GM20000 (cell line): ENCODE measurements around the gene PSMG1.
A peak's percentile ranks its signal among the peaks of the same experiment; 100 is the strongest.
"Not testable (repeated sequence)": the region's sequence is repeated elsewhere in the genome, so short reads cannot be mapped to it uniquely, and the experiment has no call there.

Experiments
- DNase-seq: peaks from one replicate; pipeline ENCODE4 v3.0.0; 2012; ENCODE audit warnings: low spot score
- TF ChIP-seq, protein P1 (sequence below): IDR thresholded peaks from 2 replicates; pipeline ENCODE4 v1.5.1; 2012; ENCODE audit warnings: mild to moderate bottlenecking, control low read depth; ENCODE audit errors: extremely low read depth, missing control alignments

PSMG1 gene, protein sequence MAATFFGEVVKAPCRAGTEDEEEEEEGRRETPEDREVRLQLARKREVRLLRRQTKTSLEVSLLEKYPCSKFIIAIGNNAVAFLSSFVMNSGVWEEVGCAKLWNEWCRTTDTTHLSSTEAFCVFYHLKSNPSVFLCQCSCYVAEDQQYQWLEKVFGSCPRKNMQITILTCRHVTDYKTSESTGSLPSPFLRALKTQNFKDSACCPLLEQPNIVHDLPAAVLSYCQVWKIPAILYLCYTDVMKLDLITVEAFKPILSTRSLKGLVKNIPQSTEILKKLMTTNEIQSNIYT

DNA sequence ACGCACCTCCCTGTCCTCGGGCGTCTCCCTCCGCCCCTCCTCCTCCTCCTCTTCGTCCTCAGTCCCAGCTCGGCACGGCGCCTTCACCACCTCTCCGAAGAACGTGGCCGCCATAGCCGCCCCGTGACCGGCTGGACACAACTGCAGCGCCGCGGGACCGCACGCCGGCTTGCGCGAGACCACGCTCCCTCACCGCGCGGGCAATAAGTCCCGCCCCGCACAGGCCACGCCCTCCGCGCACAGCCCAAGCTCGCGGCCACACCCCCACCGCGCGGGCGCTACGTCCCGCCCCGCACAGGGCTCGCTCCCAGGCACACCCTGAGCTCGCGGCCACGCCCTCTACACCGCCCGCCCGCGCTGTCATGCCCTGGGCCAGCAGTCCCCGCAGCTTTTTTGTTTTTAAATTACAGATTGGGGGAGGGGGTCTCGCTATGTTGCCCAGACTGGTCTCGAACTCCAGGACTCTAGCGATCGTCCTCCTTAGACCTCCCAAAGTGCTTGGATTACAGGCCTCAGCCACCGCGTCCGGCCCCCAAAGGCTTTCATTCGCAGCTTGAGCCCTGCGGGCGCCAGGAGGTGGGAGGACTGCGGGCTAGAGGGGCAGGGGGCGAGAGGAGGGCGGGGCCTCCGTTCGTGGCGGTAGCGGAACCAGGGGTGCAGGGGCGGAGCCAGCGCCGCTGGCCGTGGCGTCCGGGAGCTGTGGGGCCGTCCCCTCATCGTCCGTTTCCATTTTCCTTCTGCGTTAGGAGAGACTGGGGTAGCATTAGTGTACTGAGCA lies at the start of gene PSMG1:
PSMG1 (minus strand) TSS at position 180 of the 778 bp plus-strand sequence; CDS start at position 114, 66 bp downstream.
- TF ChIP-seq, protein P1, sequence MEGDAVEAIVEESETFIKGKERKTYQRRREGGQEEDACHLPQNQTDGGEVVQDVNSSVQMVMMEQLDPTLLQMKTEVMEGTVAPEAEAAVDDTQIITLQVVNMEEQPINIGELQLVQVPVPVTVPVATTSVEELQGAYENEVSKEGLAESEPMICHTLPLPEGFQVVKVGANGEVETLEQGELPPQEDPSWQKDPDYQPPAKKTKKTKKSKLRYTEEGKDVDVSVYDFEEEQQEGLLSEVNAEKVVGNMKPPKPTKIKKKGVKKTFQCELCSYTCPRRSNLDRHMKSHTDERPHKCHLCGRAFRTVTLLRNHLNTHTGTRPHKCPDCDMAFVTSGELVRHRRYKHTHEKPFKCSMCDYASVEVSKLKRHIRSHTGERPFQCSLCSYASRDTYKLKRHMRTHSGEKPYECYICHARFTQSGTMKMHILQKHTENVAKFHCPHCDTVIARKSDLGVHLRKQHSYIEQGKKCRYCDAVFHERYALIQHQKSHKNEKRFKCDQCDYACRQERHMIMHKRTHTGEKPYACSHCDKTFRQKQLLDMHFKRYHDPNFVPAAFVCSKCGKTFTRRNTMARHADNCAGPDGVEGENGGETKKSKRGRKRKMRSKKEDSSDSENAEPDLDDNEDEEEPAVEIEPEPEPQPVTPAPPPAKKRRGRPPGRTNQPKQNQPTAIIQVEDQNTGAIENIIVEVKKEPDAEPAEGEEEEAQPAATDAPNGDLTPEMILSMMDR, result no peak

DNA sequence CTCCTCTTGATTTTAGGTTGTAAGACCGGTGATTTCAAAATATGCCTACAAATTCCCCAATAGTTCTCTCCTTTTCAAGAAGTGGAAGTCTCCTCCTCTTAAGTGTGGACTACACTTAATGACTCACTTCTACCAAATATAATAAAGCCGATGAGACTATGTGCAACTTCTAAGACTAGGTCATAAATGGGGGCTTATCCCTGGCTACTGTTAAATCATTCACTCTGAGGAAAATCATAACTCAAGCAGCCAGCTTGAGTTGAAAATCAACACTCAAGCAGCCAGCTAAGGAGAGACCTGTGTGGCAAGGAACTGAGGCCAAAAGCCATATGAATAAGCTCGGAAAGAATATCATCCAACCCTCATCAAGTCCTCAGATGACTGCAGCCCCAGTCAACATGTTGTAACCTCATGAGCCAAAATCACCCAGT lies 49.6 kb upstream of the PSMG1 start:
- DNase-seq, result no peak
- TF ChIP-seq, protein P1, result no peak

More for the DNA sequence above, at the start of gene PSMG1:
- peak; percentile 92 for DNase-seq

DNA sequence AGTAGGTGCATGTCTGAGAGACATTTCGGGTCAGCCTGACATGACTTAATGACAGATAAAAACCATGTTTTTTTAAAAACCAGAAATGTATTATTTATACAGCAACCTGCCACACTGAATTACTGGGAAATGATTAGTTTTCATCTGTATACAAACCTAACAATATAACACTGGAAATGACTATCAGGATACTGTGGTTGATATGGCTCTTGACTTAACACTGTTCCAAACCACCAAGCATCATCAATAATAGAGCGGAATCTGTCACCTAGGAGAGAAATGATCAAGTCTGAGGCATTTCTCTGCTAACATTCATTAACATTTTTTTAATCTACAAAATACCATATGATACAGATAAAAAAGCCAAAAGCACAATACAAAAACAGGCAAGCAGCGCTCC lies 41.7 kb upstream of the PSMG1 start:
- TF ChIP-seq, protein P1, result no peak
- no peak for DNase-seq

DNA sequence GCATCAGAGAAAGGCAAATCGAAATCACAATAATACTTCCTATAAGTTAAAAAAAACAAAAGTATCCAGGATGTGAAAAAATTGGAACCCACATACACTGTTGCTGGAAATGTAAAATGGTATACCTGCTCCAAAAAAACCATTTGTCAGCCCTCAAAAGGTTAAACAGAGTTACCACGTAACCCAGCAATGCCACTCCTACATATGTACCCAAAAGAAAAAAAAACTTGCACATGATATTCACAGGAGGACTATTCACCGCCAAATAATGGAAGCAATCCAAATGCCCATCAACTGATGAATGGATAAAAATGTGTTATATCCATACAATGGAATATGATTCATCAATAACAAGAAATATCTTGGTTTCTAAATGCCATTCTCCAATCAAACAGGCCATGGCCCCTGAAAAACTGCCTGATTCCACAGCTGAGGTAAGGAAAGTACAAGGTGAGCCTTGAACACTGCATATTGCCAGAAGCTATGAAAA lies 38.8 kb upstream of the PSMG1 start:
- DNase-seq, result no peak
- TF ChIP-seq, protein P1, result no peak

DNA sequence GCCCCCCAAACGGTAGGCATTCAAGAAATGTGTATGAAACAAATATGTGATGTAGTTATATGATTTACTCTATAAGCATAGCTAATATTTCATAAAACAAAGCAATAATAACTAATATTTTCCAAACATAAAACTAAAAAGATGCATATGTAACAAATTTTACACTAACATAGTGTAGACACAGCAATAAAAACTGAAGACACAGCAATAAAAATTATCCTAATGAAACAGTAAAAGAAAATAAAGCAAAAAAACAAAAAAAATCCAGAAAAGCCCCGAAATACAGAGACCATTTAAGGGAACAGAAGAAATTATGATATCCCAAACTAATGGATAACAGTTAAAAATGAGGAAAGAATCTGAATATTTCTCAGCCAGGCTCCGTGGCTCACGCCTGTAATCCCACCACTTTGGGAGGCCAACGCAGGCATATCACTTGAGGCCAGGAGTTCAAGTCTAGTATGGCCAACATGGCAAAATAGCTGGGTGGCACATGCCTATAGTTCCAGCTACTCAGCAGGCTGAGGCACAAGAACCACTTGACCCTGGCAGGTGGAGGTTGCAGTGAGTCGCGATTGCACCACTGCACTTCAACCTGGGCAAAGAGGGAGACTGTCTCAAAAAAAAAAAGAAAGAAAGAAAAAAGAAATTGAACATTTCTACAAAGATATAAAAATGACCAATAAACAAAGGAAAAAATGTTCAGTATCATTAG lies 38.2 kb upstream of the PSMG1 start:
- TF ChIP-seq, protein P1, result no peak

DNA sequence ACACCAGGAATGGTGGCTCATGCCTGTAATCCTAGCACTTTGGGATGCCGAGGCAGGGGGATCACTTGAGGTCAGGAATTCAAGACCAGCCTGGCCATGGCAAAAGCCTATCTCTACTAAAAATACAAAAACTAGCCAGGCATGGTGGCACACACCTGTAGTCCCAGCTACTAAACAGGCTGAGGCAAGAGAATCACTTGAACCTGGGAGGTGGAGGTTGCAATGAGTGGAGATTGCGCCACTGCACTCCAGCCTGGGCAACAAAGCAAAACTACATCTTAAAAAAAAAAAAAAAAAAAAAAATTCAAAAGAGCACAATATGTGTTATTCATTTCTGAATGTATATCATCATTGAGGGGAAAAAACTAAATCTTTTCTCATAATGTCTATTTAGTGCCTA lies 37.6 kb upstream of the PSMG1 start:
- not testable (repeated sequence) for DNase-seq

More for the DNA sequence above, 38.2 kb upstream of the PSMG1 start:
- DNase-seq, result no peak

DNA sequence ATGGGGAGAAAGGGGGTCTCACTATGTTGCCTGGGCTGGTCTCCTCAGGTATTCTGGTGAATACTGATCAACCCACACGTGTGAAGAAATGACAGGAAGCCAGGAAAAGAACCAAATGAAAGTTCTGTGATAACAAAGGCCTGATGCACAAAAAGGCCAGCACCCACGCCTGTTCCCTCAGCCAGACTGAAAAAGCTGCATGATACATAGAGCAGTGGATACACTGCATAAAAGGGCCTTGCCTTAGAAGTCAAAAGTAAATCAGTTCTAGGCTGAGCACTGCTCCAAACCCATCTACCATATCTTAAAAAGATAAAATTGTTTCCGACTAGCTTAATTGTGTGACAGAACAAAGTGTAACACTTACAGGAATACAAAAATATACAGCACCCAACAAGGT lies 36.9 kb upstream of the PSMG1 start:
- no peak for DNase-seq
- TF ChIP-seq, protein P1, result no peak
